Fibroblast of villous mesenchyme (primary cell): ENCODE results near the gene SEMA6C. TPM values are rescaled to one million over a fixed set of nuclear protein-coding genes. Genes with fewer than 3 reads are reported as not detected.

ENCODE experiments used
- DNase-seq: peaks from one replicate; pipeline ENCODE4 v3.0.0-alpha.2; 2010; ENCODE audit warnings: low read depth
- H3K4me3 ChIP-seq: 2 replicates; pipeline ENCODE4 v1.5.1; 2011; ENCODE audit warnings: low read depth, mild to moderate bottlenecking, low read length
- CTCF ChIP-seq: IDR thresholded peaks from 2 replicates; pipeline ENCODE4 v1.5.1; 2012; ENCODE audit warnings: low read depth, mild to moderate bottlenecking, low read length; ENCODE audit not compliant: insufficient read depth
- total RNA-seq: library from RNA; depleted of rRNA; stranded (reverse); fragments of >200 nt; gene quantifications from 2 replicates; pipeline ENCODE4 v1.2.3, GENCODE V29; 2012

Gene SEMA6C
- total RNA-seq, 1 donor, result 0.86 TPM

GRCh38 chr1:151158326-151158725 is 11.9 kb upstream of the SEMA6C start:
- no peak overlapping the region for H3K4me3 ChIP-seq
- no peak for TF ChIP-seq CTCF
- DNase-seq, result no peak

GRCh38 chr1:151157067-151157531 is 10.7 kb upstream of the SEMA6C start:
- no peak for TF ChIP-seq CTCF
- DNase-seq, result no peak

GRCh38 chr1:151156515-151156819 is 10.0 kb upstream of the SEMA6C start, which contains the start of gene TNFAIP8L2:
Gene TNFAIP8L2 (plus strand): TSS chr1:151156649. CDS start chr1:151158698, 2,049 bp downstream.
- DNase-seq, result no peak
- no peak within 1 kb of the TSS for H3K4me3 ChIP-seq
- TF ChIP-seq CTCF, result no peak

More at GRCh38 chr1:151157067-151157531, 10.7 kb upstream of the SEMA6C start:
- H3K4me3 ChIP-seq, result no peak overlapping the region

- no peak for TF ChIP-seq CTCF
- DNase-seq, result no peak
- H3K4me3 ChIP-seq, result no peak overlapping the region
Measured at GRCh38 chr1:151147665-151148064, 1.2 kb upstream of the SEMA6C start.

GRCh38 chr1:151147132-151147503 is 687 bp upstream of the SEMA6C start:
- TF ChIP-seq CTCF, result no peak
- DNase-seq, result peak; percentile 35

GRCh38 chr1:151146072-151146411 is 389 bp downstream of the SEMA6C start:
- no peak for DNase-seq

More at GRCh38 chr1:151147132-151147503, 687 bp upstream of the SEMA6C start:
- H3K4me3 ChIP-seq, result peak overlapping the region; percentile 60

More at GRCh38 chr1:151146072-151146411, 389 bp downstream of the SEMA6C start:
- TF ChIP-seq CTCF, result no peak
- H3K4me3 ChIP-seq, result peak overlapping the region; percentile 60
